Uterus (tissue), 2 donors: ENCODE measurements around the gene RPP30.

ENCODE experiments used
- POLR2A ChIP-seq, 2 donors: fragments of 450-650 bp; IDR thresholded peaks; one replicate each; pipeline ENCODE4 v1.6.1; 2016; ENCODE audit warnings: antibody characterized with exemption in 2 of 2, mild to moderate bottlenecking in 1 of 2, moderate library complexity in 1 of 2
- TF ChIP-seq, protein P1 (sequence below), 4 experiments: fragments of 200-600 bp in 2 of 4; fragments of 450-650 bp in 2 of 4; sonication (generic) in 2 of 4; IDR thresholded peaks; one replicate each; pipeline ENCODE4 v1.5.1; 2016 to 2019; ENCODE audit warnings: antibody characterized with exemption in 4 of 4, mild to moderate bottlenecking in 2 of 4, moderate library complexity in 1 of 4

DNA sequence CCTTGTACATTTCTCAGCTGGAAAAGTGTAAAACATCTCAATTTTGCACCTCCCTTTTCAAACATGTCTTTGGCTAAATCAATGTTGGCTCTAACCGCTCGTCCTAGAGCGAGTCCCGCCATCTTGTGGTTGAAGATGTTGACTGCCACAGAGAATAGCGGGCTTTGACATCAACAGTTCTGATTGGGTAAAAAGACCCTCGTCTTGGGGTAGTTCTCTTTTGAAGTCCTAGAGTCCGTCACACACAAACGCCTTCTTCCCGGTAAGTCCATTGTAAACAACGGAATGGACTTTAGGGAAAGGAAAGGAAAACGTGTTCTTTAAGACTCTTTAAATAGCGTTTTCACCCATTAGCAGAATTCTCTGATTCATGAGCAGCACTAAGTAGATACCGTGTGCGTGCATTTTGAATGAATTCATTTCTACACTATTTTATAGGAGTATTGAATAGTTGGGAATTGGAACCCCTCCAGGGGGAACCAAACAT lies 452 bp upstream of the RPP30 start:
- TF ChIP-seq, protein P1, sequence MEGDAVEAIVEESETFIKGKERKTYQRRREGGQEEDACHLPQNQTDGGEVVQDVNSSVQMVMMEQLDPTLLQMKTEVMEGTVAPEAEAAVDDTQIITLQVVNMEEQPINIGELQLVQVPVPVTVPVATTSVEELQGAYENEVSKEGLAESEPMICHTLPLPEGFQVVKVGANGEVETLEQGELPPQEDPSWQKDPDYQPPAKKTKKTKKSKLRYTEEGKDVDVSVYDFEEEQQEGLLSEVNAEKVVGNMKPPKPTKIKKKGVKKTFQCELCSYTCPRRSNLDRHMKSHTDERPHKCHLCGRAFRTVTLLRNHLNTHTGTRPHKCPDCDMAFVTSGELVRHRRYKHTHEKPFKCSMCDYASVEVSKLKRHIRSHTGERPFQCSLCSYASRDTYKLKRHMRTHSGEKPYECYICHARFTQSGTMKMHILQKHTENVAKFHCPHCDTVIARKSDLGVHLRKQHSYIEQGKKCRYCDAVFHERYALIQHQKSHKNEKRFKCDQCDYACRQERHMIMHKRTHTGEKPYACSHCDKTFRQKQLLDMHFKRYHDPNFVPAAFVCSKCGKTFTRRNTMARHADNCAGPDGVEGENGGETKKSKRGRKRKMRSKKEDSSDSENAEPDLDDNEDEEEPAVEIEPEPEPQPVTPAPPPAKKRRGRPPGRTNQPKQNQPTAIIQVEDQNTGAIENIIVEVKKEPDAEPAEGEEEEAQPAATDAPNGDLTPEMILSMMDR (IDR thresholded peaks at IDR 0.05) = peak; percentile 16 to 43 (median 37)
- TF ChIP-seq POLR2A (IDR thresholded peaks at IDR 0.05) = no peak
